Suprapubic skin (tissue), 4 donors: ENCODE measurements around the gene LRRC63.

ENCODE experiments used
- EP300 ChIP-seq: sonication (generic); formaldehyde crosslinking; IDR thresholded peaks from one replicate; pipeline ENCODE4 v1.6.1; 2017; ENCODE audit warnings: antibody characterized with exemption
- POLR2A ChIP-seq, 2 donors: fragments of 450-650 bp; IDR thresholded peaks; one replicate each; pipeline ENCODE4 v1.6.1; 2017; ENCODE audit warnings: antibody characterized with exemption in 2 of 2, mild to moderate bottlenecking in 2 of 2, moderate library complexity in 2 of 2
- POLR2AphosphoS5 ChIP-seq, 3 donors: sonication (generic); formaldehyde crosslinking; IDR thresholded peaks; one replicate each; pipeline ENCODE4 v1.6.1; 2017; ENCODE audit warnings: antibody characterized with exemption in 3 of 3
- TF ChIP-seq, protein P1 (sequence below), 2 donors: fragments of 200-600 bp in 1 of 2; fragments of 450-650 bp in 1 of 2; sonication (generic) in 1 of 2; IDR thresholded peaks; one replicate each; pipeline ENCODE4 v1.5.1; 2016 to 2019; ENCODE audit warnings: antibody characterized with exemption in 2 of 2, mild to moderate bottlenecking in 1 of 2, moderate library complexity in 1 of 2

DNA sequence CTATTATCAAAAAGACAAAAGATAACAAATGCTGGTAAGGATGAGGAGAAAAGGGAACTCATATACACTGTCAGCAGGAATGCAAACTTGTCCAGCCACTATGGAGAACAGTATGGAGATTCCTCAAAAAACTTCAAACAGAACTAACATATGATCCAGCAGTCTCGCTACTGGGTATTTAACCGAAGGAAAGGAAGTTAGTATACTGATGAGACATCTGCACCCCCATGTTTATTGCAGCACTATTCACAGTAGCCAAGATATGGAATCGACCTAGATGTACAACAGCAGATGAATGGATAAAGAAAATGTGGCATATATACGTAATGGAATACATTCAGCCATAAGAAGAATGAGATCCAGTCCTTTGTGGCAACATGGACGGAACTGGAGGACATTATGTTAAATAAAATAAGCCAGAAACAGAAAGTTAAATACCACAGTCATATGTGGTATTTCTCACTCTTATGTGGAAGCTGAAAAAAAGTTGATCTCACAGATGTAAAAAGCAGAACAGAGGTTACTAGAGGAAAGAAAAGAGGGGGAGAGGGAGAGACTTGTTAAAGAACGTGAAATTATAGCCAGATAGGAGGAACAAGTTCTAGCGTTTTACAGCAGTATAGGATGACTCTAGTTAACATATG lies 92.1 kb downstream of the LRRC63 start:
- TF ChIP-seq, protein P1, sequence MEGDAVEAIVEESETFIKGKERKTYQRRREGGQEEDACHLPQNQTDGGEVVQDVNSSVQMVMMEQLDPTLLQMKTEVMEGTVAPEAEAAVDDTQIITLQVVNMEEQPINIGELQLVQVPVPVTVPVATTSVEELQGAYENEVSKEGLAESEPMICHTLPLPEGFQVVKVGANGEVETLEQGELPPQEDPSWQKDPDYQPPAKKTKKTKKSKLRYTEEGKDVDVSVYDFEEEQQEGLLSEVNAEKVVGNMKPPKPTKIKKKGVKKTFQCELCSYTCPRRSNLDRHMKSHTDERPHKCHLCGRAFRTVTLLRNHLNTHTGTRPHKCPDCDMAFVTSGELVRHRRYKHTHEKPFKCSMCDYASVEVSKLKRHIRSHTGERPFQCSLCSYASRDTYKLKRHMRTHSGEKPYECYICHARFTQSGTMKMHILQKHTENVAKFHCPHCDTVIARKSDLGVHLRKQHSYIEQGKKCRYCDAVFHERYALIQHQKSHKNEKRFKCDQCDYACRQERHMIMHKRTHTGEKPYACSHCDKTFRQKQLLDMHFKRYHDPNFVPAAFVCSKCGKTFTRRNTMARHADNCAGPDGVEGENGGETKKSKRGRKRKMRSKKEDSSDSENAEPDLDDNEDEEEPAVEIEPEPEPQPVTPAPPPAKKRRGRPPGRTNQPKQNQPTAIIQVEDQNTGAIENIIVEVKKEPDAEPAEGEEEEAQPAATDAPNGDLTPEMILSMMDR (IDR thresholded peaks at IDR 0.05): no peak
- no peak for TF ChIP-seq POLR2A (IDR thresholded peaks at IDR 0.05)
- no peak for TF ChIP-seq EP300
- TF ChIP-seq POLR2AphosphoS5 (IDR thresholded peaks at IDR 0.05): no peak
